Middle frontal gyrus (tissue), 1 donor: ENCODE data around the gene ESM1.

Experiments used
- DNase-seq: peaks from one replicate; pipeline ENCODE4 v3.0.0-alpha.2; 2015; ENCODE audit warnings: low spot score; ENCODE audit errors: extremely low spot score

The ESM1 gene

DNA sequence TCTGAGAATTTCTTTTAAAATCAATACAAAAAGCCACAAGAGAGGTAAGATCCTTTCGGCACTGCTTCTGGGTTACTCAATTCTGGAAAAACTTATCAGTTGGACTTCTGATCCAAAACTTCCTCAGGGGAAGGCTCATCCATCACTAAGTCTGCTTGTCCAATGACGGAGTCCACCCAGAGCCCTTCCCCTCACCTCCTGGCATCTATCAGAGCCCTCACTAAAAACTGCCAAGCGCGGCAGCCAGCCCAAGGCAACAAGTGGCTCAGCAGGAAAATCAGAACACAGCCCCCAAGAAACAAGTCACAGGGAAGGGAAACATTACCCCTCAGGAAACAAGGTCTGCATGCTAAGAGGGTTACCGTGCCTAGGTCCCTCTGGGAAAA lies 869 bp upstream of the ESM1 start:
- no peak for DNase-seq

- DNase-seq = no peak
Observed at GRCh38 chr5:54981928-54982327, 3.5 kb downstream of the ESM1 start.

GRCh38 chr5:54975701-54976100 lies 9.7 kb downstream of the ESM1 start:
- DNase-seq = no peak

GRCh38 chr5:54969856-54970828 lies 15.3 kb downstream of the ESM1 start:
- DNase-seq = no peak

DNA sequence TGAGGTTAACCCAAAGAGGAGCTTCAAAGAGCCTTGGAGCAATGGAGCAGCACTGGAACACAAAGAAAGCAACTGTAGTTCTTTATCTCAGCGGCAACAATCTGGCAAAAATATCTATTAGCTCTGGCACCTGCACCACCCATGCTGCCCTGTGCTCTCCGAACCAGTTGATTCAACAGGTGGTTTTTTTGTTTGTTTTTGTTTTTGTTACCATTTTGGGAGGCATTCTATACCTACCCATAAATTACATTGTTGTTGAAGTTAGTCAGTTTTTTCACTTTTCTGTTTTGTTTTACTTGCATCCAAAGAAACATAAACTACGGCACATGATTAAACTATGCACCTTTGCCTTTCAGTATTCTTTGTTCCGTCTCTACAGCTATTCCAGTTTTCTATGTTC lies 16.2 kb downstream of the ESM1 start:
- no peak for DNase-seq

GRCh38 chr5:54965806-54966205 lies 19.6 kb downstream of the ESM1 start:
- no peak for DNase-seq

GRCh38 chr5:54964405-54964804 lies 21.0 kb downstream of the ESM1 start:
- DNase-seq = no peak

- DNase-seq = no peak
Observed at GRCh38 chr5:54959673-54960418, 25.5 kb downstream of the ESM1 start.

DNA sequence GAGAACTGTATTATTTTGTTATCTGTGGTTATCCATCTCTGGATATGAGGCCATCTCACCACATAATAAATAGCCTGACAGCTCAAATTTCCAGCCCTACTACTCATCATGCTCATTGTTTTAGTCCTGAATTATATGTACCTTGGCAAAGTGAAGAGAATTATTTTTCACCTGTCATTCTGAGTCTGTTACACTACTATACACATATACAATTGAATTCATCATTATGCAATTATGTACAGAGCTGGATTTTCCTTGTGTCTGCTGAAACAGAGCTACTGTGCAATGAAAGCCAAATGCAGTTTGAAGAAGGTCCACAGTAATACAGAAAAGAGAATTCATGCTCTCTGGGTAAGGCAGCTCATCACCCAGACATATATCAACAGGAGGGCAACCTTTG lies 28.5 kb downstream of the ESM1 start:
- DNase-seq = no peak

DNA sequence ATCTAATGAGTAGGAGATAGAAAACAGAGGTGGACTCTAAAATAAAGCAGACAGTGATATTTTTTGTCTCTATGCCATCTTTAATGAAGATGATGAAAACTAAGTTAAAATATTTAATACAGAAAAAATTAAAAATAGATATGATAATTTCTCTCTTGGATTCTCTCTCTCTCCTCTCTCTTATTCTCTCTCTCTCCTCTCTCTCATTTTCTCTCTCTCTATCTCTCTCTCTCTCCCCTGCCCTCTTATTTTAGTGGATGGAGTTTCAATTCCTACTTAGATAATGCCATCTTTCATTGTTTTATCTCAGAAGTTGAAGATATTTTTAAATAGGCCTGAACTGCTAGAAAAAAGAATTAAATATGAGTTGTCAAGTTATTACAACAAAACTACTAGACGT lies 38.2 kb downstream of the ESM1 start:
- no peak for DNase-seq

DNA sequence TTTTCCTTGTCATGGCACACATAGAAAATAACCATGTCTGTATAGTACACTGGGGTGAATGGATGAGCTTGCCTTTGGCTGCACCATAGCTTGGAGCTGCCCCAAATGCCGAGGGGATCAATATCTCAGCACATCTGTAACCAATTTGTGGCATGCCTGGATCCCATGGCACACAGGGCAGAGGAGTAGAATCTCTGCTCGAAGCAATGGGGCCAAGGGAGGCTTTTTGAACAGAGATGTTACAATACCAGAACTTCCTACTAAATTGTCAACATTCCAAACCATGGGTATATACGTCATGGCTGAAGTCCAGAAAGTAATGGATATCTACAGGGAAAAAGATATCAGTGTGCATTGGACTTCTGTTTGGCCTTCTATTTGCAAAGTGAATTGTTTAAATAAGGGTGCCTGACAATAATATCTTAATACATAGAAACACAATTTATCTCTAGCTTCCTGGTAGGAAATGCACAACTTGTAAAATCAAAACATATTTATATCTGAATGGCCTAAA lies 39.0 kb downstream of the ESM1 start:
- DNase-seq = no peak

- DNase-seq = no peak
Observed at GRCh38 chr5:54944364-54944763, 41.0 kb downstream of the ESM1 start.

DNA sequence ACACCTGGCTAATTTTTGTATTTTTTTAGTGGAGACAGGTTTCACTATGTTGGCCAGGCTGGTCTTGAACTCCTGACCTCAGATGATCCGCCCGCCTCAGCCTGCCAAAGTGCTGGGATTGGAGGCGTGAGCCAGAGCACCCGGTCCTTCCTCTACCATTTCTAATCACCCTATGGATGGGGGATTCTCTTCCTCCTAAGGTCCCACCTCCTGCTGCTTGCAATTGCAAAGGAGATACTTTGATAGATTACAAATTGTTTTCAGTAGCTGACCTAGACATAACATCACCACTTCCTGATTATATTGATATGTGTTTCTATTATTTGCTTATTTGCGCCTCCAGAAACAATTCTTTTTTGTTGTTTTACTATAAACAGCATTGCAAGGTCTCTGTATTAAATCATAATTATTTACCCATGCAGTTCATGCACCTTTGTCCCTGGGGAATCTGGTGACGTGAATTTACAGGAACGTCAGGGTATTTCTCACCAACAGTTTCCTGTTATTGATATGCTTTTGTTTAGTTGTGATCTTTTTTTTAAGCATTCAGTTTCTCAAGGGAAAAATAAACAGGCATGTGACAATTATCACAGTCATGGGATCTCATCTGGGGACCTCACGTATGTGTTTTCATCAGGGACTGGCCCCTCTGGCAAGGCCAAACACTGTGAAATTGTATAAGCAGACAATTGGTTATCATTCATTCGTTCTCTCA lies 43.2 kb downstream of the ESM1 start:
- no peak for DNase-seq

DNA sequence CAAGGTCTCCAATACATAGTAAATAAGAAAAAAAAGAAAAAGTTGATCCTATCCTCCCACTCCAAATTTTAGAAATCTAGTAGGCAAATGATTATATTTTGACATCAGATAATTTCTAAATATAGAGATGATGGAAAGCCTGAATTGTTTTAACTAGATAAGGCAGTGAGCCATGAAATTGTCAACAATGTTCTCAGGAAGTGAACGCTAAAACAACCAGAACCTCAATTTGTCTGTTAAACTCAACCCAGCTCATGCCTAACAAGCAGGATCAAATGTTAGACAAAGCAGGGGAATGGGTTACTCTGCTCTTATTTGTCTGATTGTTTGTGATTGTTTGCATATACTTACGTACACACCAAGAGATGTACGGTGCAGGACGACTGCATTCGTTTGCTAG lies 49.2 kb downstream of the ESM1 start:
- DNase-seq = no peak

GRCh38 chr5:54932789-54933188 lies 52.6 kb downstream of the ESM1 start:
- no peak for DNase-seq

DNA sequence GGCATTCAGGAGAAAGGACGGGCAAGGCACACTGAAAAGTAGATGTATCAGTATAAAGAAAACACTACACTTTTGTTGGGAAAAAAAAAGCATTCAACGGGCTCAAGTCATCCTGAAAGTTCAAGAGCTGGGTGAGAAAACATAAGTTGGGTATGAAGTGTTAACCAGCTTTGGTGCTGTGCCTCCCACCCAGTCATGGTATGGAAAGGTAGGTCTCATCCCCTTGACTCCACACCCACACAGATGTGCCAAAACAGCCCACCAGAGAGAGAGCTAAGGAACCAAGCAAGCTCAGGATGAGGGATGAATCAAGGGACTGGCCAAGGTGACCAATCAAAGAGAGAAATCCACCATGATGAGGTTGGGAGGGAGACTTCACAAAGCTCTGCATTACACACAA lies 54.7 kb downstream of the ESM1 start:
- DNase-seq = no peak
